HG03039 (cell line): Measurements from ENCODE around the gene SVBP.

Experiments
- ATAC-seq: cut with Tn5 transposase; IDR thresholded peaks from one replicate; pipeline ENCODE4 v1.9.1; 2021; ENCODE audit warnings: mild to moderate bottlenecking, moderate library complexity; ENCODE audit not compliant: unreplicated experiment

Gene SVBP

DNA sequence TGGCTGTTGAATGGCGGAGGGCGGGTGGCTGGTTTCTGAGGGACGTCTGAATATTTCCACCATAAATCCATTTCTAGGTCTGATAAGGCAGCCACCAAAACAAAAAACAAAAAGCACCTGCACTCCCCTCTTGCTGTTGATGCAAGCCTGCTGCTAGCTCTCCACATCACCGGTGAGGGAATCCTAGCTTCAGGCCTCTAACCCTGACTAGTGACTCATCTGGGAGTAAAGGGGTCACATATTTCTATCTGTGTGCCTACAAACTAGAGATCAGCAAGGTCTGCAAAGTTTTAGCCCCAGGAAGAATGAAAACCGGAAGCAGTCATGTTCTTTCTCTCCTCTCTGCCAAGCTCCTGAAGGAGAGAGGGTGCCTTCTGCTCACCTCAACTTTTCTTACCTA is 10.6 kb downstream of the SVBP start:
- ATAC-seq = no peak

DNA sequence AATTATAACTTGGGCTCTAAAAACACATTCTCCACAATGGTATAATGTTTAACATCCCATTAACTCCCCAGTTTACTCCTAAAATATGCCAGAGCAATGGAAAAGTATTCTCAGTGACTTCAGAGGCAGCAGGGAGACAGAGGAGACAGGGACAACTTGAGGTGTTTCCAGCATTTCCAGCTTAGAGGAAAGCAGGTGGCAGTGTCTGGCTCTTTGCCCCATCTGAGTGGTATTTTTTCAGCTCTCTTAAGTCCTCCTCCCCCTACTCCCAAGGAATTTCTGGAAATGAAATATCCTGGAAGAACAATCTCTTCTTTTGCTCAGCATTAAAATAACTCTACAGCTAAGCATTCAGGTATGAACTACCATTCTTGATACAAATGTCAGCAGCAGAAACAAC is 11.0 kb downstream of the SVBP start:
- ATAC-seq = no peak

DNA sequence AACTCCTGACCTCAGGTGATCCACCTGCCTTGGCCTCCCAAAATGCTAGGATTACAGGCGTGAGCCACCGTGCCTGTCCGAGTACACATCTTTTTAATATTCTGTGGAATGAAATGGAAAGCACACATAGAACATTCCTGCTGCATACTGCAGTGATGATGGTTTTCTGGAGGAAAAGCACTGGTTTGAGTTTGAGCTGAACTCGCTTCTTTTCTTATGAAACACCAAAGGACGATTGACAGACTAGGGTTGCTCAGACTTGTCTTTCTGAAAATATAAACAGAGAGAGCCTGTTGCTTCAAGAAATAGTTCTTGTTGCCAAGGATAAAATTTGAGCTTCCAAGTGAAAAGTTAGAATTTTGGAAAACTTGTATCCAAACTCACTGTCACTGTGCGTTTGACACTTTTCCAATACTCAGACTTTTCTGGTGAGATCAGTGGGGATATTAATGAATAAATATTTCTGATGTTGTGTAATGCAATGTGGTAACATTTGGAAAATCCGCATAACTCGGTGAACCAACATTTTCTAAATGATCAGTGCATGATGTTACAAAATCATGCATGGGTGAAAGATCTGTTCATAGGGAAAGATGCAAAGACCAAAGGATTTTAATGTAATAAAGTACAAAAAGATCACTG is 15.2 kb downstream of the SVBP start:
- ATAC-seq = no peak

DNA sequence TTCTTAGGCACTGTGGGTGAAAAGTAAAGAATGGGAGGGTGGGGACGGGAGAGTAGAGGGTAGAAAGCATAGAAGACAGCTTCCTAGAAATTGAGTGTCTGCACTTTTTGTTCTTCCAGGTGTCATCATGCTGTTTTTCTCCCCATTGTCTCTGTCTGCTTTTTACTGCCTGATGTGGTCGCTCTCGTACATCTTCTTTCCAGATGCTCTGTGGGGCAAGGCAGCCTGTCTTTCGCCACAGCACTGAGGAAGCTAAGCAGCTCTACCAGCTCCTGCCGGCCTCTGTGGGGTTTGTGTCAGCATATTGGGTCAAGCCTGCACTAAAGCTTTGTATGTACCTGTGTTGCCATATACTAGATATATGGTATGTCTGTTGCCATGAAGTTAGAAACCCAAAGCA is 19.2 kb downstream of the SVBP start:
- ATAC-seq = no peak

DNA sequence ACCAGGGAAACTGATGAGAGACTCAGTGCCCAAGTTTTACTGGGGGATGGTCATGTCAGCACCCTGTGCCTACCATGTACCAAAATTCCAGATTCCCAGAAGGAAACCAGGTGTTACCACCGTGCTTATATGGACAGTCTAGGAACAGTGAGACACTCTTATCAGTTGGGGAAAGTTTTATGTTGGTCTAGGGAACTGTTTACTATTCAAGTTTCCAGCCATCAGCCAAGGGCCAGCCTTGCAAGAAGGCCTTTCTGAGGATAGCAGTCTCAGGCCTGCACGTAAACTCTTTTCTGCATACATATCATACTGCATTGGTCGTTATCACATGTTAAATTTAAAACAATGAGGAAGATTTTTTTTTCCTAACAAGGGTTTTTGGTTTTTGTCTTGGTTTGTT is 19.8 kb downstream of the SVBP start:
- ATAC-seq = no peak

DNA sequence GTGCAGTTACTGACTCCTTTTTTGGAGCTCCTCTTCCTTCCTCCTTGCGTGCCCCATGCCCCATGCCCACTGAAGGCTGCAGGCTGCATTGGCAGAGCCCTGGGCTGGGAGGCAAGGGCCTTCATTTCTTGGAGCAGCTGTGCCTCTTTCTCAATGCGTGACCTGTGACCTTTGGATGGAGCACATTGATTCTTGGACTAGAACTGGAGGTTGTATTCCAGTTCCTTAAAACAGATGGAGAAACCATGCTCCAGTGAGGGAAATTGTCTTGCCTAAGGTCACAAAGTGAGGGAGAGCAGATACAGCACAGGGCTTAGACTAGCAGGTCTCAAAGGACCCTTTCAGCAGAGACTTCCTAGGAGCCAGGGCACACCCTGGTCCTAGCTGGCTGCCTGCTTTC is 23.4 kb downstream of the SVBP start:
- no peak for ATAC-seq

DNA sequence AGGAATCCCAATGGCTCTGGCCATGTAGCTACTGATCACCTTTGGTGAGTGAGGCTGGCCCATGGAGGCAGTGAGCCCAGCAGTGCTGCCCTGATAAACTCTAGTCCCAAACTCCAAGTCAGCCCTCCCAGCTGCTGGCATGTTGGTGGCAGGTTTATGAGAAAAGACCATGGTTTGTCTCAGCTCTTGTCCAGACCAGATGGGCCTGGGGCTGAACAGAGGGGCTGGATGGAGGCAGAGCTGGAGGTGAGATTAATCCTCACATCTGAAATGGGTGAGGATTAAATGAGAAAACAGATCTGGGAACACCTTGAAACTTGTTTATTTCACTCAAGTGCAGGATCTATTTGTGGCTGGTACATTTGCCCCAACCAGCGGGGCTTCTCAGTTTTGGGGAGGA is 29.2 kb downstream of the SVBP start:
- ATAC-seq = no peak

DNA sequence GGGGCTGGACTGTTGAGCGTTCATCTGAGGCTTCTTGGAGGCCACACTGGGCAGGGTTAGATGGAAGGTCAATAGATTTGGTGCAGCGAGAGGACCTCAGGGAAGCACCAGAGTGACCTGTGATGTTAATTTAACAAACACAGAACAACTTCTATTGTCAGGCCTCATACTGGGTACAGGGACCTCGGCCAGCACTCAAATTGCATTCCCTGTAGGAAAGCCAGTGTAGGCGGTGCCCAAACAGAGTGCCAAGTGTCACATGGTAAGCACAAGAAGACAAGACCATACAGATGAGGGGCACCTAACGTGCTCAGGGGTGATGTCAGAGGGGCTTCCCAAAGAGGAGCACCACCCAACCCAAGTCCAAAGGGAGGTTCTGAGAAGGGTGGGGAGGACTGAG is 31.1 kb downstream of the SVBP start:
- no peak for ATAC-seq

DNA sequence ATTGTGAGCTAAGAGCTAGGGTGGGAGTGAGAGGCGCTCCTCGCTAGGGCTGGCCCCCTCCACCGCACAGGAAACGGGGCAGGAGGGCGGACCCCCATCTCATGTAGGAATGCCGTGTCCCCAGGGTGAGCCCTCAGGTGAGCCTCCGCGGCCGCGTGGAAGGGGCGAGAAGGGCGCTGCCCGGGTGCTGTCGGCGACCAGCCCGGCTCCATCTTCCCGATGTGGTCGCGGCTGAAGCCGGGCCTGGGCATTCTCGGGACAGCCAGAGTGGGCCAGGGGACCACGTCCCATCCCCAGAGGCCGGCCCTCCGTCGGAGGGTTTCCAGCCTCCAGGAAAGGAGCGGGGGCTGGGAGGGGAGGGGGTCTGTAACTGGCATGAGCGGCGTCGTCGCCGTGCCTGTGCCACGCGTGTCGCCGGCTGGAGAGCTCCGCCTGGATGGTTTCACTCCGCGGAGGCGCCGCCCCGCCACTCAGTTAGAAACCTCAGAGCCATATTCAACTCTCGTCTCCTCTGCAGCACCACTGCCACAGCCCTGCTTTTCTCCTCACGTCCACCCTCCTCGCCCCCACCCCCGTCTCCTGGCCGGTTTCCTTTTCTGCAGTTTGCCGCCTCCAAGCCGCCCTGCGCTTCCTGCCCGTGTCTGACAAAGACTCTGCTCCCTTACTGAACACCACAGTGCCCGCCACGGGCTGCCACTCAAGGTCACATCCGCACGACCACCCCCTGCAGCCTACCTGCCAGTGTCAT is 32.1 kb downstream of the SVBP start, which contains the start of gene TMEM269:
TSS of gene TMEM269 (plus strand) at position 46 of the 748 bp plus-strand sequence. CDS start 4,903 bp downstream, outside the sequence.
- ATAC-seq = no peak

DNA sequence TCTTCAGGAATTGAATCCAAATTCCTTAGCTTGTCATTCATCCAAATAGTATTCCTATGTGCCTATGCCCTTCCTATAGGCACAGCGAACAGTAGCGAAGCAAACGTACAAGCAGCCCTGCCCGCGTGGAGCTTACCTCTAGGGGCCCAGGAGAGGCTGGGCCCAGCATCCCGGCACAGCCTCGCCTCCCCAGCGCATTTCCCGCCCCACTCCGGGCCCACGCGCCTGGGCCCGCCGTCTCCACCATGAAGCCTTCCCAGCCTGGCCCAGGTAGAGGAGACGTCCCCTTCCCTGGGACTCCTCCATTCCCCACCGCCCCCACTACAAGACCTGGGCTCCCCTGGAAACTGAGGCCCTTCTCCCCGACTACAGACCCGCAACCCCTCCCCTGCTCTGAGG is 32.7 kb downstream of the SVBP start:
- no peak for ATAC-seq

DNA sequence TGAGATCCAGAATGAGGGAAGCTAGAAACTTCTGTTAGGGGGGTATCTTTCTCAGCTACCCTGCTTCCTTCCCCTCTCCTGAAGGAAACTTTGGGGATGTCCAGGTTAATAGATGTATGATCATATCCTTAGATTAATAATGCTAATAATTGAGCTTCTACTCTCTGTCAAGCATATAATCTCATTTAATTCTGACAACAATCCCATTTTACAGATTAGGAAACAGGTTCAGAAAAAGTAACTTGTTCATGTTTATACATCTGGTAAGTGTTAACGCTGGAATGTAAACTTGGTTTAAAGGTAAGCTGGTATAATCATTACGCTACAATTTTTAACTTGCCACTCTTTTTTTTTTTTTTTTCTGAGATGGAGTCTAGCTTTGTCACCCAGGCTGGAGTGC is 34.1 kb downstream of the SVBP start:
- ATAC-seq = no peak

DNA sequence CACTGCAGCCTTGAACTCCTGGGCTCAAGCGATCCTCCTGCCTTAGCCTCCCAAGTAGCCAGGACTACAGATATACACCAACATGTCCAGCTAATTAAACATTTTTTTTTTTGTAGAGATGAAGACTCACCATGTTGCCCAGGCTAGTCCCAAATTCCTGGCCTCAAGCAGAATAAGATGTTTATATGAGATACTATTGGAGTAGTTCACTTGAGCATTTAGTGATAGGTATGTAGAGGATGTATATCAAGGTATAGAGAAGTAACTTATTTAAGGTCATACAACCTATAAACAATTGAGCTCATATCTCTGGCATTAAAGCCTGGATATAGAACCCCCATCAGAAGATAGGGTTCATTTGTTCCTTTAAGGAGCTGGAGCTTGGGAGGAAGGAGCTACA is 37.0 kb downstream of the SVBP start:
- no peak for ATAC-seq

DNA sequence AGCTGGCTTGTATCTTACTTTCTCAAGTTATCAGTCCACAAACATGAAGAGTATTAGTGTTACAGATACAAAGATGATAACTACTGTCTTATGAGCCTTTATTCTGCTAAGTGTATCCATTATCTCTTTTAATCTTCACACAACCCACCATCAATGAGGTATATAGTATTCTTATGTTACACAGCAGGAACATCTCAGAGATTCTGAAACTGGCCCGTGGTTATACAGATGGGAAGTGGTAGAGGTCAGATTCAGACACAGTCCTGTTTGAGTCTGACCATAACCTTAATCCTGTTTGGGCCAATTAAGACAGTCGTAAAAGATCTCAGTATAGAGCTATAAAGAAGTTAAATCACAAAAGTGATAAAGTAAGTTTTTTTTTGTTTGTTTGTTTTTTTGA is 37.5 kb downstream of the SVBP start:
- ATAC-seq = no peak

DNA sequence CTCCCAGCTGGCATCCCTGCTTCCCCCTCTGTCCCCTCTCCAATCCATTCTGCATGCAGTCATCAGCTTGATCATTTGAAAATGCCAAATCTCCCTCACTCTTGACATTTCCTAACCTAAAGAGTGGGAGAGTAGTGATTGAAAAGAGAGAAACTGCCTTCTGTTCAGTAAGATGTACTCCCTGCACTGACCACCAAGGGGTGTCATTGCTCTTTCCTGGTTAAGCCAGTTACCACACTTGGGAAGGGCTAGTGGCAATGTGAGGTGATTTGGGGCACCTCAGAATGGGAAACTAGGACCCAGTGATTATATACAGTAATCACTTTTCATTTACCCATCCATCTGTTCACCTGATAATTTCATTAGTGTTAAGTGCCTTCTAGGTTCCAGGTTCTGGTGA is 39.3 kb downstream of the SVBP start:
- no peak for ATAC-seq

DNA sequence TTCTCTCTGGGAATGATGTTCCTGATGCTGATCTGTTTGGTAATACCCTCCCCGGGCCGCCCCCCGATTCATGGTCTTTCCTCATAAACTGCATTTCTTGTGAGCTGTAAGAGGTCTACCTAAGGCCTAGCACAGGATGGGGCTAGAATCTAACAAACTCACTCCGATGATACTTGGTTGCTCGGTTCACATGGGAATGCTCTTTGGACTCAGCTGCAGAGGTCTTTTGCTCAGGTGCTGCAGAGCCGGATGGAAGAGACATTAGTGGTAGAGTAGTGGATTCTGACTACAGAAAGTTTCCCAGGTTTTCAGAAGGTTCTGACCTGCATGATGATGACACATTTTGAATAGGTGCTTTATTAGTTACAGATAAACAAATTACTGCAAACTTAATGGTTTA is 40.7 kb downstream of the SVBP start:
- ATAC-seq = no peak

DNA sequence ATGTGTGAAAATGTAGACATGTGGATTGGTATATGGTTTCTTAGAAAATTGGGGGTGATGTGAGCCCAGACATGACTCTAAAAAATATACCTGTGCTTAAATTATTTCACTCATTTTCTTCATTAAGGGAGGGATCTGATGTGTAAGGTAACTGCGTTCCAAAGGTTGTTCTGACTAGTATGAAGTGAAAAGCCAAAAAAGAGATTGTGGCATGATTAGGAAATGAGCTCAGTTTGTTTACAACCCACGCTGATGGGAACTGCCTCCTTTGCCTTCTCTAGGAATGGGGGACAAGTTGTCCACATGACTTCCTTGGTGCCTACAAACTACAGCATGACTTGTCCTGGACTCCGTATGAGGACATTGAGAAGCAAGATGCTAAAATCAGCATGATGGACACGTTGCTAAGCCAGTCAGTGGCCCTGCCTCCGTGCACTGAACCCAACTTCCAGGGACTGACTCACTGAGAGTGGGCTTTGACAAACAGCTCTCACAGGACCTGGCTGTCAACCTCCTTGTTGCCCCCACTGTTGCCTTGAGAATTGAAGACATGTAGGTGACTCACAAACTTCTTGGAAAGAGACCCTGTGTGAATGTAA is 42.2 kb downstream of the SVBP start:
- no peak for ATAC-seq

DNA sequence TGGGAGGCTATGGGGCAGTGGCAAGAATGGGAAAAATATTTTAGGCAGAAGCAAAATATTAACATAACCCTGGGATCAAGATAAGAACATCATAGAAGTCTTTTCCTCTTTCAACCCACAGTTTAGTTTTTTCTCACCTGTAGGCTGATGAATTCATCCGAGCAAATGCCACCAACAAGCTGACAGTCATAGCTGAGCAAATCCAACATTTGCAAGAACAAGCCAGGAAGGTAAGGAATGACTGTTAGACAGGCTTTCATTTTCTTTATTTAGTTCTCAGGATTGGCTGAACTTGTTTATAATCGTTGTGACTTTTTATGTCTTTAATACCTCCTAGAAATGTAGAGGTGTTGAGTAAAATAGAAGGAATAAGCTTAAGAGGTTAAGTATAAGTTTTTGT is 43.8 kb downstream of the SVBP start:
- ATAC-seq = no peak

DNA sequence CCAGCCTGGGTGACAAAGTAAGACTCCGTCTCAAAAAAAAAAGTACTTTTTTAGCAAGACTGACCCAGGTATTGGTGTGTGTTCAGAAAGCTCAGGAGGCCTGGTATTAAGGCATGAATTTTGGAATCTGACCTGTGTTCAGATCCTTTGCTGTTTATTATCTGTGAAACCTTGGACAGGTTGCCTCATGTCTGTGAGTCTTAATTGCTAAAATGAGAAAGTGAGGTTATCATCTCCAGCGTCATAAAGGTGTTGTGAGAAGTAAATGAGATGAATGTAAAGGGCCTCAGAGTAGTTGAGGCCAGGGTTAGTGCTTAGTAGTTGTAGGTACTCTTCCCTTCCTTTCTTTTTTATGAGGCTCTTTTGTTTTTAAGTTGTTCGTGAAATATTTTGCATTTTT is 47.4 kb downstream of the SVBP start:
- no peak for ATAC-seq

DNA sequence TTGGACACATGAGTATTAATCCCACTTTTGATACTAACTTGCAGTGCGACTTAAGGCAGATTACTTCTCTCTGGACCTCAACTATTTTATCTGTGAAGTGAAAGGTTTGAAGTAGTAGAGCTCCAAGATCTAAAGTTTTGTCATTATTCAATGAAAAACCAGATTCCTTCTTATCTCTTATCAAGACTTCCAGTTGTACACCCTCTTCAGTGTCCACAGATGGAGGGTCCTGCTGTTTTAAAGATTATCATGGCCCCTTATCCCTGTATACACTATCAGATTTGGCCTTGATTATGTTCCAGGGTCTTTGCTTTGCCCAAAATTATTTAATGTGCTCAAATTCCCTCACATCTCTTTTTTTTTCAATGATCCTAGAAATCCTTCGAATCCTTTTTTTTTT is 49.0 kb downstream of the SVBP start:
- no peak for ATAC-seq

DNA sequence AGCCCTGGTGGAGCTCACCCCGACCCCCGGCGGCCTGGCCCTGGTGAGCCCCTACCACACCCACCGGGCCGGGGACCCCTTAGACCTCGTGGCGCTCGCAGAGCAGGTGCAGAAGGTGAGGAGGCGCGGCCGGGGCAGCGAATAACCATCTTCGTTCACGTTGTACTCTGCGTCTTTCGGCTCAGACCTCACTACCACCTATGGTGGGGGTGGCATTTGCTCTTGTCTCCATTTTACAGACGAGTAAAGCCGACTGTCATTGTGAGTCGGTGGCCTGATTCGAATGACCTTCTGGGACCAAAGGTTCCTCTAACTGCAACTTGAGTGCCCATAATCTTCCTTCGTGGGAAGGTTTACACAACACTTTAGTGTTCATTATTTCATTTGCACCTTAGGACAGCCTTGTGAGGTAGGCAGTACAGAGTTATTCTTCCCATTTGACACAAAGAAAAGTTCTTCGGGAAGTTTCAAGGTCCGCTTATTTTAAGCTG is 49.6 kb downstream of the SVBP start:
- ATAC-seq = no peak

DNA sequence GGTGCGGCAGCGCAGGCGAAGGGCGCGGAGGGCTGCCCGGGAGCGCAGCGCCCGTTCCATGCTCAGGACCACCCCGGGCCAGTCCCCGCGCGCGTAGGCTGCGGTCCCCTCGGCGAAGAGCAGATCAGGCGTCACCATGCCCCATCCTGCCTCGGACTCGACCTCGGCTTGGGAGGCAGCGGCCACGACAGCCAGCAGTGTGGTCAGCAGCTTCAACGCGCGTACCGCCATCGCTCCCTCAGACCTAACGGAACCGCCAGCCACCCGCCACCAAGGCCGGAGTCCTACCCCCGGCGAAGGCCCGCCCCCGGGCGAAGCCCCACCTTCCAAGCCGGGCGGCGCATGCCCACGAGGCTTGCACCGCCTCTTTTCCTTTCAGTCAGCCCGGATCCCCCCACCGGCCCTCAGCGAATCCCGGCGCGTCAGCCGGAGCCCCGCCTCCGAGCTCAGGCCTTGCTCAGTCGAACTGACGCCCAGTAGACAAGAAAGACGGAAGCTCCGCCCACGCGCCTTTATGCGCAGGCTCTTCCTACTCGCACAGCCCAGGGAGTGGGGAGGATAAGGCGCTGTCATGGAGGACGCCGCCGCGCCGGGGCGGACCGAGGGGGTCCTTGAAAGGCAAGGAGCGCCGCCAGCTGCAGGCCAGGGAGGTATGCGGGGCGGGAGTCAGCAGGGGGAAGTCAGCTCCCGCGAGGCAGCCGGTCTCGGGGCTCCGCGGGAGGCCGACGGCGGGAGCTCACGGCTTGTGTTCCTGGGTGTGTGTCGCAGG is 50.3 kb downstream of the SVBP start, which contains the start of the genes C1orf50 and P3H1:
TSS of gene C1orf50 (plus strand) at position 509 of the 769 bp plus-strand sequence. CDS start at position 572, 63 bp downstream.
TSS of gene P3H1 (minus strand) at position 288 of the 769 bp plus-strand sequence. CDS start at position 231, 57 bp downstream.
- ATAC-seq = peak; percentile 85
